GM21526 (cell line): ENCODE results near the gene GPX3.

Source experiments
- ATAC-seq: cut with Tn5 transposase; IDR thresholded peaks from one replicate; pipeline ENCODE4 v1.9.1; 2021; ENCODE audit warnings: moderate library complexity; ENCODE audit not compliant: unreplicated experiment, low FRiP score

Gene GPX3

GRCh38 chr5:151030379-151030778, 10.0 kb downstream of the GPX3 start:
- no peak for ATAC-seq

GRCh38 chr5:151031554-151031953, 11.2 kb downstream of the GPX3 start:
- no peak for ATAC-seq

- no peak for ATAC-seq
These were observed 13.0 kb downstream of the GPX3 start for GRCh38 chr5:151033217-151033934.

GRCh38 chr5:151034422-151035379, 14.3 kb downstream of the GPX3 start:
- ATAC-seq = no peak

GRCh38 chr5:151036556-151036955, 16.2 kb downstream of the GPX3 start:
- ATAC-seq = no peak

GRCh38 chr5:151037561-151038411, 17.4 kb downstream of the GPX3 start:
- ATAC-seq = no peak

GRCh38 chr5:151038412-151038745, 18.0 kb downstream of the GPX3 start:
- no peak for ATAC-seq

GRCh38 chr5:151038801-151039238, 18.4 kb downstream of the GPX3 start:
- ATAC-seq = no peak

- no peak for ATAC-seq
These were observed 19.3 kb downstream of the GPX3 start for GRCh38 chr5:151039665-151040064.

- ATAC-seq = no peak
These were observed 19.9 kb downstream of the GPX3 start for GRCh38 chr5:151040211-151040747.

- ATAC-seq = no peak
These were observed 21.3 kb downstream of the GPX3 start for GRCh38 chr5:151041577-151042268.

- no peak for ATAC-seq
These were observed 22.2 kb downstream of the GPX3 start for GRCh38 chr5:151042453-151043093.

- ATAC-seq = no peak
These were observed 27.5 kb downstream of the GPX3 start for GRCh38 chr5:151047814-151048425.

- ATAC-seq = no peak
These were observed 28.1 kb downstream of the GPX3 start for GRCh38 chr5:151048526-151048925.

- ATAC-seq = peak; percentile 65
These were observed 30.9 kb downstream of the GPX3 start for GRCh38 chr5:151051066-151051930.

GRCh38 chr5:151051931-151052608, 31.7 kb downstream of the GPX3 start:
- no peak for ATAC-seq

- no peak for ATAC-seq
These were observed 32.4 kb downstream of the GPX3 start for GRCh38 chr5:151052836-151053235.
